ENCODE data around the gene MYD88.

DNA sequence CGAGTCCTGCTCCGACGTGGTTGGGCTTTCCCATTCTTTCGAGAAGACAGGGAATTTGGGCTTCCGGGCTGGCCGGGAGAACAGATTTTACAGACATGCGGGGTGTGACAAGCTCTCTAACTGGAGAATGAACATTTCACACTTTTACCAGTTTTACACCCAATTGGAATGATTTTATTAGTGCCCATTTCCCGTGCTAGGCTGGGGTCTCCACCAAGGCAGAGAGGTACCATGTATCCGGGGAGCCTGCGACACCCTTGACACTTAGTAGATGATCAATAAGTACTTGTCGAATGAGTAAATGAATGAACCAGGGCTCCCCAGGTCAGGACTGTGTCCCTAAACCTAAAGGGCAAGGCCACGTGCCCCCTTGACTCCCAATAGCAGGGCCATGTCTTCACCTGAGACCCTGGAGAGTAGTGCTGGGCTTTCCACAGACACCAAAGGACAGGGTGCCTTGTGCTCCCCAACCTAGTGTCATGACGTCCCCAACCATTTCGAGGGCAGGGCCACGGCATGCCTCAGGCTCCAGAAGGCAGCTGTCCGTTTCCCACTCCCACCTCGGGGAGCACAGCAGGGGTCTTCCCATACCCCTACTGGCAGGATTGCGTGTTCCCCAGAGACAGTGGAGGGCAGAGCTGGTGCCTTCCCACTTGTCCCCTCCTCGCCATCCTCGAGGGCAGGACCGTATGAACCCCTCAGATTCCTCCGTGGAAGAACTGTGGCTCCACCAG, 679 bp upstream of the MYD88 start:
- TF ChIP-seq EZH2phosphoT487 (IDR thresholded peaks at IDR 0.05; ENCODE audit: borderline replicate concordance) (no peak), SIN3A (IDR thresholded peaks at IDR 0.05; ENCODE audit: low read depth) (no peak), EZH2 (IDR thresholded peaks at IDR 0.05) (no peak), POLR2A (IDR thresholded peaks at IDR 0.05; ENCODE audit: borderline replicate concordance, extremely low read depth, insufficient read depth, insufficient read length) (no peak), ZNF274 (IDR thresholded peaks at IDR 0.05; ENCODE audit: low read depth, low read length) (no peak), POLR2AphosphoS5 (IDR thresholded peaks at IDR 0.05; ENCODE audit: low read depth, low read length) (no peak; the same call in 1 of the 2 replicates), ELF1 (IDR thresholded peaks at IDR 0.05; ENCODE audit: borderline replicate concordance, low read depth) (no peak), SRF (IDR thresholded peaks at IDR 0.05; ENCODE audit: low read depth) (no peak), CEBPB (IDR thresholded peaks at IDR 0.05; ENCODE audit: low read depth) (no peak), RAD21 (IDR thresholded peaks at IDR 0.05; ENCODE audit: low read depth) (no peak)
- TF ChIP-seq, protein P1, sequence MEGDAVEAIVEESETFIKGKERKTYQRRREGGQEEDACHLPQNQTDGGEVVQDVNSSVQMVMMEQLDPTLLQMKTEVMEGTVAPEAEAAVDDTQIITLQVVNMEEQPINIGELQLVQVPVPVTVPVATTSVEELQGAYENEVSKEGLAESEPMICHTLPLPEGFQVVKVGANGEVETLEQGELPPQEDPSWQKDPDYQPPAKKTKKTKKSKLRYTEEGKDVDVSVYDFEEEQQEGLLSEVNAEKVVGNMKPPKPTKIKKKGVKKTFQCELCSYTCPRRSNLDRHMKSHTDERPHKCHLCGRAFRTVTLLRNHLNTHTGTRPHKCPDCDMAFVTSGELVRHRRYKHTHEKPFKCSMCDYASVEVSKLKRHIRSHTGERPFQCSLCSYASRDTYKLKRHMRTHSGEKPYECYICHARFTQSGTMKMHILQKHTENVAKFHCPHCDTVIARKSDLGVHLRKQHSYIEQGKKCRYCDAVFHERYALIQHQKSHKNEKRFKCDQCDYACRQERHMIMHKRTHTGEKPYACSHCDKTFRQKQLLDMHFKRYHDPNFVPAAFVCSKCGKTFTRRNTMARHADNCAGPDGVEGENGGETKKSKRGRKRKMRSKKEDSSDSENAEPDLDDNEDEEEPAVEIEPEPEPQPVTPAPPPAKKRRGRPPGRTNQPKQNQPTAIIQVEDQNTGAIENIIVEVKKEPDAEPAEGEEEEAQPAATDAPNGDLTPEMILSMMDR (IDR thresholded peaks at IDR 0.05 in 2 of 3, conservative IDR thresholded peaks at IDR 0.05 in 1 of 3; ENCODE audit: borderline replicate concordance in 1 of 3, insufficient read depth in 1 of 3, low read depth in 2 of 3, low read length in 2 of 3): peak in 2 of 3 experiments; percentile 30 to 35; a peak in 3 of 6 replicates
- TF ChIP-seq, protein P2, sequence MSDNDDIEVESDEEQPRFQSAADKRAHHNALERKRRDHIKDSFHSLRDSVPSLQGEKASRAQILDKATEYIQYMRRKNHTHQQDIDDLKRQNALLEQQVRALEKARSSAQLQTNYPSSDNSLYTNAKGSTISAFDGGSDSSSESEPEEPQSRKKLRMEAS (IDR thresholded peaks at IDR 0.05): no peak
- TF ChIP-seq, protein P3, sequence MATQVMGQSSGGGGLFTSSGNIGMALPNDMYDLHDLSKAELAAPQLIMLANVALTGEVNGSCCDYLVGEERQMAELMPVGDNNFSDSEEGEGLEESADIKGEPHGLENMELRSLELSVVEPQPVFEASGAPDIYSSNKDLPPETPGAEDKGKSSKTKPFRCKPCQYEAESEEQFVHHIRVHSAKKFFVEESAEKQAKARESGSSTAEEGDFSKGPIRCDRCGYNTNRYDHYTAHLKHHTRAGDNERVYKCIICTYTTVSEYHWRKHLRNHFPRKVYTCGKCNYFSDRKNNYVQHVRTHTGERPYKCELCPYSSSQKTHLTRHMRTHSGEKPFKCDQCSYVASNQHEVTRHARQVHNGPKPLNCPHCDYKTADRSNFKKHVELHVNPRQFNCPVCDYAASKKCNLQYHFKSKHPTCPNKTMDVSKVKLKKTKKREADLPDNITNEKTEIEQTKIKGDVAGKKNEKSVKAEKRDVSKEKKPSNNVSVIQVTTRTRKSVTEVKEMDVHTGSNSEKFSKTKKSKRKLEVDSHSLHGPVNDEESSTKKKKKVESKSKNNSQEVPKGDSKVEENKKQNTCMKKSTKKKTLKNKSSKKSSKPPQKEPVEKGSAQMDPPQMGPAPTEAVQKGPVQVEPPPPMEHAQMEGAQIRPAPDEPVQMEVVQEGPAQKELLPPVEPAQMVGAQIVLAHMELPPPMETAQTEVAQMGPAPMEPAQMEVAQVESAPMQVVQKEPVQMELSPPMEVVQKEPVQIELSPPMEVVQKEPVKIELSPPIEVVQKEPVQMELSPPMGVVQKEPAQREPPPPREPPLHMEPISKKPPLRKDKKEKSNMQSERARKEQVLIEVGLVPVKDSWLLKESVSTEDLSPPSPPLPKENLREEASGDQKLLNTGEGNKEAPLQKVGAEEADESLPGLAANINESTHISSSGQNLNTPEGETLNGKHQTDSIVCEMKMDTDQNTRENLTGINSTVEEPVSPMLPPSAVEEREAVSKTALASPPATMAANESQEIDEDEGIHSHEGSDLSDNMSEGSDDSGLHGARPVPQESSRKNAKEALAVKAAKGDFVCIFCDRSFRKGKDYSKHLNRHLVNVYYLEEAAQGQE (IDR thresholded peaks at IDR 0.05; ENCODE audit: low read depth): no peak
